Measurements from ENCODE around the gene GLRX3. TPM values are rescaled to one million over a fixed set of nuclear protein-coding genes. Genes with fewer than 3 reads are reported as not detected.

The GLRX3 gene
- total RNA-seq, 4 donors from 2014 or later = 20.0 to 58.4 (median 45.0) TPM

- Histone ChIP-seq H3K36me3 (no peaks in the 10 kb centered on the region), H3K9me3 (no peaks in the 10 kb centered on the region), H3K4me1 (peaks cover 0 to 4% of the 10 kb centered on the region in 2 donors), H3K27me3 (no peaks in the 10 kb centered on the region), H3K4me3 (no peak overlapping the region), H3K27ac (no peak overlapping the region)
- intact Hi-C loops (cut with DNase I; ENCODE audit: low total_unique reads) = no loop called here
- TF ChIP-seq POLR2A (IDR thresholded peaks at IDR 0.05) = no peak
- no peak for TF ChIP-seq CTCF (IDR thresholded peaks at IDR 0.05)
- DNase-seq = no peak
Measured at GRCh38 chr10:130159192-130159794, 23.1 kb downstream of the GLRX3 start.

GRCh38 chr10:130160775-130161174, 24.6 kb downstream of the GLRX3 start:
- TF ChIP-seq POLR2A (IDR thresholded peaks at IDR 0.05) (no peak), CTCF (IDR thresholded peaks at IDR 0.05) (no peak)
- Histone ChIP-seq H3K9me3 (no peaks in the 10 kb centered on the region), H3K27me3 (no peaks in the 10 kb centered on the region), H3K27ac (no peak overlapping the region), H3K4me1 (peaks cover 0 to 4% of the 10 kb centered on the region in 2 donors), H3K36me3 (no peaks in the 10 kb centered on the region), H3K4me3 (no peak overlapping the region)
- intact Hi-C loops (cut with DNase I; ENCODE audit: low total_unique reads) = no loop called here
- no peak for DNase-seq

- H3K36me3 ChIP-seq = no peaks in the 10 kb centered on the region
- no peaks in the 10 kb centered on the region for H3K27me3 ChIP-seq
- H3K4me1 ChIP-seq = peaks cover 0 to 4% of the 10 kb centered on the region in 2 donors
- no peak for DNase-seq
- no peak overlapping the region for H3K27ac ChIP-seq
- H3K4me3 ChIP-seq = no peak overlapping the region
- TF ChIP-seq POLR2A (IDR thresholded peaks at IDR 0.05) (no peak), CTCF (IDR thresholded peaks at IDR 0.05) (no peak)
- H3K9me3 ChIP-seq = no peaks in the 10 kb centered on the region
- intact Hi-C loops (cut with DNase I; ENCODE audit: low total_unique reads) = no loop called here
Measured at GRCh38 chr10:130161331-130161730, 25.1 kb downstream of the GLRX3 start.

GRCh38 chr10:130167193-130167592, 31.0 kb downstream of the GLRX3 start:
- no peak for TF ChIP-seq POLR2A (IDR thresholded peaks at IDR 0.05)
- no peaks in the 10 kb centered on the region for H3K4me1 ChIP-seq
- no peaks in the 10 kb centered on the region for H3K27me3 ChIP-seq
- H3K4me3 ChIP-seq = no peak overlapping the region
- no peaks in the 10 kb centered on the region for H3K36me3 ChIP-seq
- no peak overlapping the region for H3K27ac ChIP-seq
- DNase-seq = no peak
- intact Hi-C loops (cut with DNase I; ENCODE audit: low total_unique reads) = no loop called here
- H3K9me3 ChIP-seq = no peaks in the 10 kb centered on the region

GRCh38 chr10:130167707-130168106, 31.5 kb downstream of the GLRX3 start:
- no peak for DNase-seq
- Histone ChIP-seq H3K4me3 (no peak overlapping the region), H3K27ac (no peak overlapping the region), H3K36me3 (no peaks in the 10 kb centered on the region), H3K9me3 (no peaks in the 10 kb centered on the region), H3K27me3 (no peaks in the 10 kb centered on the region), H3K4me1 (no peaks in the 10 kb centered on the region)
- TF ChIP-seq POLR2A (IDR thresholded peaks at IDR 0.05) = no peak
- TF ChIP-seq CTCF (IDR thresholded peaks at IDR 0.05) = no peak
- intact Hi-C loops (cut with DNase I; ENCODE audit: low total_unique reads) = no loop called here

Measured in uterus (tissue), 4 donors.